GM12892 (cell line): ENCODE results near the gene RNASEH1.

Source experiments
- POLR2A ChIP-seq: IDR thresholded peaks from 2 replicates; pipeline ENCODE4 v1.6.1; 2011; ENCODE audit warnings: low read depth, low read length, control low read depth
- POLR2AphosphoS5 ChIP-seq: IDR thresholded peaks from 2 replicates; pipeline ENCODE4 v1.6.1; 2011; ENCODE audit warnings: low read depth, low read length, control low read depth
- TAF1 ChIP-seq: IDR thresholded peaks from 2 replicates; pipeline ENCODE4 v1.6.1; 2011; ENCODE audit warnings: low read depth, mild to moderate bottlenecking, control low read depth, low read length, borderline replicate concordance

DNA sequence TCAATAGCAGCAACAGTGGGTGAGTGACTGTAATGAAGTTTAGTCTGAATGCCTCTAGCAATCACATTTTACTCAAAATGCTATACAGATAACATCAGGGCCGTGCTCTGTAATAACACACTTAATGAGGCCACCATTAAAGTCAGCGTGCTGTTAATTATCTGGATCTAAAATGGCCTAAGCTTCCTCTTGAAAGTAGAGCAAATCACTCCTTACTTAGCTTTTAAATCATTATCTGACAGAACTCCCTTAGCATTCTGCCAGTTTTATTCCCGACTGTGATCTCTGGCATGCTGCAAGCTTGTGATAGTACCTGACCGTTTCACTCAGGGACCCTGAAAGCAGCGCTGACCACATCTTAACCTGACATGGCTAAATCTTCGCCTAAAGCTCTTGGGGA is 25.9 kb upstream of the RNASEH1 start:
- TF ChIP-seq POLR2A (no peak), POLR2AphosphoS5 (no peak), TAF1 (no peak)
